ENCODE measurements around the gene KIAA1210. TPM values are rescaled to one million over a fixed set of nuclear protein-coding genes. Genes with fewer than 3 reads are reported as not detected.

The KIAA1210 gene
- total RNA-seq, 1 experiment from 2014 or later, result not detected

- intact Hi-C loops (cut with micrococcal nuclease; ENCODE audit: unreplicated experiment) (no loop called here), in situ Hi-C loops (cut with HindIII; ENCODE audit: low pct_unique_long_range_greater_than_20kb, low sequenced_read_pairs) (no loop called here)
- DNase-seq (ENCODE audit: low read depth, low spot score) (no peak), ATAC-seq (no peak)
- CTCF ChIA-PET, result no interaction called here
- POLR2A ChIA-PET, result no interaction called here
- no peaks in the 10 kb centered on the region for H3K27me3 ChIP-seq (ENCODE audit: control insufficient read depth, insufficient read depth, low read length)
- H3K9me3 ChIP-seq (ENCODE audit: control insufficient read depth, insufficient read depth, low read depth, low read length), result no peaks in the 10 kb centered on the region
- H3K4me3 ChIP-seq (ENCODE audit: low read depth in 2 of 2, low read length in 2 of 2), result no peak overlapping the region
- no peak for TF ChIP-seq REST (IDR thresholded peaks at IDR 0.05; ENCODE audit: insufficient read depth in 1 of 2, low read depth in 2 of 2, low read length in 1 of 2)
- no peak for TF ChIP-seq TCF7L2 (IDR thresholded peaks at IDR 0.05; ENCODE audit: low read depth, low read length)
- BruUV-seq (replicated peaks), result no TSS peak
- peaks cover 4% of the 10 kb centered on the region; the same call in 1 of the 2 replicates for H3K4me1 ChIP-seq (ENCODE audit: control insufficient read depth, insufficient read depth, low read length)
- no peak overlapping the region for H3K27ac ChIP-seq (ENCODE audit: low read length)
- no peaks in the 10 kb centered on the region for H3K36me3 ChIP-seq (ENCODE audit: control insufficient read depth, insufficient read depth, low read length)
These were observed 57.9 kb downstream of the KIAA1210 start for GRCh38 chrX:119069762-119070161.

- intact Hi-C loops (cut with micrococcal nuclease; ENCODE audit: unreplicated experiment), result no loop called here
- Histone ChIP-seq H3K9me3 (ENCODE audit: control insufficient read depth, insufficient read depth, low read depth, low read length) (no peaks in the 10 kb centered on the region), H3K27me3 (ENCODE audit: control insufficient read depth, insufficient read depth, low read length) (no peaks in the 10 kb centered on the region), H3K27ac (ENCODE audit: low read length) (no peak overlapping the region), H3K4me3 (ENCODE audit: low read depth in 2 of 2, low read length in 2 of 2) (no peak overlapping the region), H3K4me1 (ENCODE audit: control insufficient read depth, insufficient read depth, low read length) (peaks cover 4% of the 10 kb centered on the region; the same call in 1 of the 2 replicates), H3K36me3 (ENCODE audit: control insufficient read depth, insufficient read depth, low read length) (no peaks in the 10 kb centered on the region)
- POLR2A ChIA-PET, result no interaction called here
- in situ Hi-C loops (cut with HindIII; ENCODE audit: low pct_unique_long_range_greater_than_20kb, low sequenced_read_pairs), result no loop called here
- DNase-seq (ENCODE audit: low read depth, low spot score) (no peak), ATAC-seq (no peak)
- CTCF ChIA-PET, result no interaction called here
- BruUV-seq (replicated peaks), result no TSS peak
- TF ChIP-seq SIN3A (IDR thresholded peaks at IDR 0.05; ENCODE audit: borderline replicate concordance, insufficient read depth, low read depth, low read length) (no peak), TCF7L2 (IDR thresholded peaks at IDR 0.05; ENCODE audit: low read depth, low read length) (no peak), POLR2AphosphoS5 (IDR thresholded peaks at IDR 0.05; ENCODE audit: low read depth, low read length) (no peak), CTCF (IDR thresholded peaks at IDR 0.05) (no peak), REST (IDR thresholded peaks at IDR 0.05; ENCODE audit: insufficient read depth in 1 of 2, low read depth in 2 of 2, low read length in 1 of 2) (no peak)
These were observed 58.5 kb downstream of the KIAA1210 start for GRCh38 chrX:119069128-119069527.

Measured in Panc1 (cell line).